Measurements from ENCODE around the gene GOSR2.

DNA sequence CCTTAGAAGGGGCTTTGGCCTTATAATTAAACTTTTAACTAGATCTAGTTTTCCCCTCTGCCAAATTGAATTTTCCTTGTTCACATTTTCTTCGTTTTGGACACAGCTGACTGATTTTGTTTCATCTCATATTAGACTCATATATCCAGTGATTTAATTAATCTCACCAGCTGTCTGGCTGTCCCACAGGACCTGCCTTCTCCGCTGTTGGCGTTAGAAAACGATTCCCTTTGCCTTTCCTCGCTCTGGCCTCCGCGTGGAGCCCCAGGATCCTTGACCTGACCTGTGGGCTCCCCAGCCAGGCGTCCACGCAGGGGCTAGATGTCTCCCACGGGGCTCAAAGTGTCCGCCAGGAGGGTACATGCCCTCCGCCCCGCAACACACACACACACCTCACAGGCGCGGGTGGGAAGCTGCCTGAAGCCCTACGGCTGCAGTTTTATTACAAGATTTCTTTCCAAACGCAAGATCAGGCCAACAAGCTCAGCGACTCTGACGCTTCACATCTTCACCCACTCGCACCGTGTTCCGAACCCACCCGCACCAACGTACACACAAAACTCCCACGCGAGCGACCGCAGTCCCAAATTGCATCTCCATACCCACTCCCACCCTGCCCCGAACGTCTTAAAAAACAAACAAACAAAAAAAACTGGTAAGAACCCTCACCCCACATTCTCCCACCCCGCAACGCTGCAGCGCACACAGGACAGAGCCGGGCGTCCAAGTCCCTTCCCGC lies 55.0 kb downstream of the GOSR2 start:
- no peak for TF ChIP-seq EZH2 (IDR thresholded peaks at IDR 0.05; ENCODE audit: low read depth)
- TF ChIP-seq, protein P1, sequence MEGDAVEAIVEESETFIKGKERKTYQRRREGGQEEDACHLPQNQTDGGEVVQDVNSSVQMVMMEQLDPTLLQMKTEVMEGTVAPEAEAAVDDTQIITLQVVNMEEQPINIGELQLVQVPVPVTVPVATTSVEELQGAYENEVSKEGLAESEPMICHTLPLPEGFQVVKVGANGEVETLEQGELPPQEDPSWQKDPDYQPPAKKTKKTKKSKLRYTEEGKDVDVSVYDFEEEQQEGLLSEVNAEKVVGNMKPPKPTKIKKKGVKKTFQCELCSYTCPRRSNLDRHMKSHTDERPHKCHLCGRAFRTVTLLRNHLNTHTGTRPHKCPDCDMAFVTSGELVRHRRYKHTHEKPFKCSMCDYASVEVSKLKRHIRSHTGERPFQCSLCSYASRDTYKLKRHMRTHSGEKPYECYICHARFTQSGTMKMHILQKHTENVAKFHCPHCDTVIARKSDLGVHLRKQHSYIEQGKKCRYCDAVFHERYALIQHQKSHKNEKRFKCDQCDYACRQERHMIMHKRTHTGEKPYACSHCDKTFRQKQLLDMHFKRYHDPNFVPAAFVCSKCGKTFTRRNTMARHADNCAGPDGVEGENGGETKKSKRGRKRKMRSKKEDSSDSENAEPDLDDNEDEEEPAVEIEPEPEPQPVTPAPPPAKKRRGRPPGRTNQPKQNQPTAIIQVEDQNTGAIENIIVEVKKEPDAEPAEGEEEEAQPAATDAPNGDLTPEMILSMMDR (conservative IDR thresholded peaks at IDR 0.05), result no peak
